GM23248 (cell line): ENCODE results near the gene PAQR7.

Experiments
- EZH2 ChIP-seq: fragments of 200-600 bp; sonication (generic); IDR thresholded peaks from 2 replicates; pipeline ENCODE4 v1.6.1; 2018; ENCODE audit warnings: antibody characterized with exemption, mild to moderate bottlenecking; ENCODE audit not compliant: insufficient read depth, poor library complexity, severe bottlenecking
- EZH2phosphoT487 ChIP-seq: fragments of 200-600 bp; sonication (generic); IDR thresholded peaks from 2 replicates; pipeline ENCODE4 v1.6.1; 2018; ENCODE audit warnings: antibody characterized with exemption, moderate library complexity, mild to moderate bottlenecking, low read depth; ENCODE audit not compliant: insufficient read depth

DNA sequence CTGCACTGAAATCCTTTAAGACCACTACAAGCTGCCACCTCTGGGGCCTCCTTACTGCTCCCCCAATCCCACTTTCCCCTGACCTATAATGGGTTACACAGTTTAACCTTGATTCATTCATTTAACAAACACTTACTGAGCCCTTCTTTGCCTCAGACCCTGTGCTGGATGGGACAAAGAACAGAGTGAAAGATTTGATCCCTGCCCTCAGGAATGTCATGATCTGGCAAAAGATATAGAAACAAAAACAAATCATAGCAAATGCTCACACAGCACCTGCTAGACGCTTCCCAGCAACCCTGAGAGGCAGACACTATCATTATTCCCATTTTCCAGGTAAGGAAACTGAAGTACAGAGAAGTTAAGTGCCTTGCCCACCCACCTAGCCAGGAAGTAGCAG, 9.2 kb downstream of the PAQR7 start:
- TF ChIP-seq EZH2phosphoT487 (no peak), EZH2 (no peak)
